Measurements from ENCODE around the gene FBXO41. TPM values are rescaled to one million over a fixed set of nuclear protein-coding genes. Genes with fewer than 3 reads are reported as not detected.

The FBXO41 gene
- total and polyA plus RNA-seq, 9 of the 15 experiments (the other 6 are each of a cell fraction or from before 2014, with no cell fraction given): 0.21 to 8.2 (median 3.5) TPM

- peak; percentile 60; the same call in 1 of the 2 replicates for TF ChIP-seq FOXP1 (CRISPR knock-in tag; IDR thresholded peaks at IDR 0.05)
- 0 out of 2 replicates have a peak, but pooled peaks have one; percentile 38 for TF ChIP-seq CTBP1 (IDR thresholded peaks at IDR 0.05; ENCODE audit: borderline replicate concordance)
- TF ChIP-seq TOE1 (IDR thresholded peaks at IDR 0.05; ENCODE audit: borderline replicate concordance): peak; percentile 48; the same call in 1 of the 2 replicates
- TF ChIP-seq TOE1 (CRISPR knock-in tag; IDR thresholded peaks at IDR 0.05; ENCODE audit: borderline replicate concordance, low read depth): no peak
- TF ChIP-seq, protein P1, sequence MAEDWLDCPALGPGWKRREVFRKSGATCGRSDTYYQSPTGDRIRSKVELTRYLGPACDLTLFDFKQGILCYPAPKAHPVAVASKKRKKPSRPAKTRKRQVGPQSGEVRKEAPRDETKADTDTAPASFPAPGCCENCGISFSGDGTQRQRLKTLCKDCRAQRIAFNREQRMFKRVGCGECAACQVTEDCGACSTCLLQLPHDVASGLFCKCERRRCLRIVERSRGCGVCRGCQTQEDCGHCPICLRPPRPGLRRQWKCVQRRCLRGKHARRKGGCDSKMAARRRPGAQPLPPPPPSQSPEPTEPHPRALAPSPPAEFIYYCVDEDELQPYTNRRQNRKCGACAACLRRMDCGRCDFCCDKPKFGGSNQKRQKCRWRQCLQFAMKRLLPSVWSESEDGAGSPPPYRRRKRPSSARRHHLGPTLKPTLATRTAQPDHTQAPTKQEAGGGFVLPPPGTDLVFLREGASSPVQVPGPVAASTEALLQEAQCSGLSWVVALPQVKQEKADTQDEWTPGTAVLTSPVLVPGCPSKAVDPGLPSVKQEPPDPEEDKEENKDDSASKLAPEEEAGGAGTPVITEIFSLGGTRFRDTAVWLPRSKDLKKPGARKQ (CRISPR knock-in tag; IDR thresholded peaks at IDR 0.05): no peak
- no peak for TF ChIP-seq GTF3C2 (IDR thresholded peaks at IDR 0.05; ENCODE audit: borderline replicate concordance, extremely low read depth, insufficient read length)
- peak in 1 of 2 experiments; percentile 77; a peak in 2 of 4 replicates for TF ChIP-seq TRIM24 (IDR thresholded peaks at IDR 0.05)
- TF ChIP-seq RB1 (IDR thresholded peaks at IDR 0.05; ENCODE audit: low read depth): peak; percentile 71; the same call in 1 of the 2 replicates
- TF ChIP-seq FOXK1 (CRISPR knock-in tag; IDR thresholded peaks at IDR 0.05; ENCODE audit: borderline replicate concordance): peak; percentile 49; the same call in 1 of the 2 replicates
- peak; percentile 27; the same call in 1 of the 2 replicates for TF ChIP-seq MTA3 (IDR thresholded peaks at IDR 0.05; ENCODE audit: borderline replicate concordance)
- peak; percentile 99 for TF ChIP-seq TAF1 (IDR thresholded peaks at IDR 0.05; ENCODE audit: control insufficient read depth, extremely low read depth, insufficient read depth, low read length, severe bottlenecking)
- TF ChIP-seq ATF1 (CRISPR knock-in tag; IDR thresholded peaks at IDR 0.05): no peak
- peak; percentile 54 for TF ChIP-seq ATF1 (tag; IDR thresholded peaks at IDR 0.05)
- peak; percentile 70; the same call in 1 of the 2 replicates for TF ChIP-seq ZSCAN29 (IDR thresholded peaks at IDR 0.05)
- TF ChIP-seq TGIF2 (CRISPR knock-in tag; IDR thresholded peaks at IDR 0.05): no peak
- TF ChIP-seq, protein P2, sequence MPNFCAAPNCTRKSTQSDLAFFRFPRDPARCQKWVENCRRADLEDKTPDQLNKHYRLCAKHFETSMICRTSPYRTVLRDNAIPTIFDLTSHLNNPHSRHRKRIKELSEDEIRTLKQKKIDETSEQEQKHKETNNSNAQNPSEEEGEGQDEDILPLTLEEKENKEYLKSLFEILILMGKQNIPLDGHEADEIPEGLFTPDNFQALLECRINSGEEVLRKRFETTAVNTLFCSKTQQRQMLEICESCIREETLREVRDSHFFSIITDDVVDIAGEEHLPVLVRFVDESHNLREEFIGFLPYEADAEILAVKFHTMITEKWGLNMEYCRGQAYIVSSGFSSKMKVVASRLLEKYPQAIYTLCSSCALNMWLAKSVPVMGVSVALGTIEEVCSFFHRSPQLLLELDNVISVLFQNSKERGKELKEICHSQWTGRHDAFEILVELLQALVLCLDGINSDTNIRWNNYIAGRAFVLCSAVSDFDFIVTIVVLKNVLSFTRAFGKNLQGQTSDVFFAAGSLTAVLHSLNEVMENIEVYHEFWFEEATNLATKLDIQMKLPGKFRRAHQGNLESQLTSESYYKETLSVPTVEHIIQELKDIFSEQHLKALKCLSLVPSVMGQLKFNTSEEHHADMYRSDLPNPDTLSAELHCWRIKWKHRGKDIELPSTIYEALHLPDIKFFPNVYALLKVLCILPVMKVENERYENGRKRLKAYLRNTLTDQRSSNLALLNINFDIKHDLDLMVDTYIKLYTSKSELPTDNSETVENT (CRISPR knock-in tag; IDR thresholded peaks at IDR 0.05): peak; percentile 98
- TF ChIP-seq SRSF1 (IDR thresholded peaks at IDR 0.05; ENCODE audit: low read depth, low read length): peak; percentile 85; the same call in 1 of the 2 replicates
- peak; percentile 46; the same call in 1 of the 2 replicates for TF ChIP-seq NR2C2 (CRISPR knock-in tag; IDR thresholded peaks at IDR 0.05)
- peak; percentile 84 for TF ChIP-seq NR2C2 (tag; IDR thresholded peaks at IDR 0.05)
- 0 out of 2 replicates have a peak, but pooled peaks have one; percentile 40 for TF ChIP-seq PTBP1 (IDR thresholded peaks at IDR 0.05; ENCODE audit: low read depth, low read length)
- TF ChIP-seq RFX1 (IDR thresholded peaks at IDR 0.05): no peak; the same call in 1 of the 2 replicates
Observed at GRCh38 chr2:73233932-73234832, 50.1 kb downstream of the FBXO41 start, which contains the start of gene CCT7 (continued).
